ENCODE measurements around the gene CENPQ.

CENPQ gene

DNA sequence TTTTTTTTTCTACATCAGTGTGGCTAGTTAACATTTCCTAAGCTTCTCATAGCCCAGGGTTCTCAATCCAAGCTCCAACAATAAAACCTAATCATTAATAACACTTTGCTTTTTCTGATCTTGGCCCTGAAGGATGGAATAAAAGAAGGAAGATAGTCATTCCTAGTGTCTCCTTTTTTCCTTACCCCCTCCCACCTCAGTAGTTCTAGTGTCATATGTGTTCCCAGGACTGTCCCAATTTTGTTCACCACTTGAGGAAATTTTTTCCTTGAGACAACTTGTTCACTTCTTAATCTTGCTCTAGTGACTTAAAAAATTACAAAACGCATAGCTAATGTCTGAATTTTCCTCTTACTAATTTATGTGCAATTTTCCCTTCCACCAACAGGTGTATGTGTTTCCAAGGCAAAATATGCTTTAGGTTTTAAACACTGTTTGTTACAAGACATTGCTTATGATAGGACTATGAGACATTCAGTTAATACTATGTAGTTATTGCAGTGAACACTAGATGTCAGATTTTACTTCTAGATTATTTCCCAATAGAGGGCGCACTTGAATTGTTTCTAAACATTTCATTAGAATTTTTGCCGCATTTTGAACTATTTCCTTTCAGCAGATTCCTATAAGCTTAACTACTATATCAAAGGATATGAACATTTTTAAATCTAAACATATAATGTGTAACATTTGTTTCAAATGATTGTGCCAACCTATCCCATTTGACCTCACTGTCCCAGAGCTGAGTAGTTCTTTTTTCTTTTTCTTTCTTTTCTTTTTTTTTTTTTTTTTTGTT is 68.8 kb downstream of the CENPQ start:
- no peak overlapping the region for H3K27ac ChIP-seq (ENCODE audit: low read depth, low read length)
- peak overlapping the region in 1 of 5 donors; percentile 47 for H3K9ac ChIP-seq (ENCODE audit: low read length in 5 of 5)
- H3K27me3 ChIP-seq (ENCODE audit: control insufficient read depth in 5 of 5, insufficient read depth in 4 of 5, low read length in 5 of 5): no peaks in the 10 kb centered on the region
- peaks cover 0 to 6% (median 1%) of the 10 kb centered on the region in 5 donors for H3K4me1 ChIP-seq (ENCODE audit: control insufficient read depth in 5 of 5, insufficient read depth in 5 of 5, low read length in 5 of 5)
- no peaks in the 10 kb centered on the region for H3K9me3 ChIP-seq (ENCODE audit: control insufficient read depth in 5 of 5, low read length in 5 of 5)
- H3K4me3 ChIP-seq (ENCODE audit: low read depth in 1 of 5, low read length in 5 of 5): peak overlapping the region in 4 of 5 donors; percentile 35 to 54 (median 43)
- no peaks in the 10 kb centered on the region for H3K36me3 ChIP-seq (ENCODE audit: control insufficient read depth in 5 of 5, insufficient read depth in 5 of 5, low read length in 5 of 5)

DNA sequence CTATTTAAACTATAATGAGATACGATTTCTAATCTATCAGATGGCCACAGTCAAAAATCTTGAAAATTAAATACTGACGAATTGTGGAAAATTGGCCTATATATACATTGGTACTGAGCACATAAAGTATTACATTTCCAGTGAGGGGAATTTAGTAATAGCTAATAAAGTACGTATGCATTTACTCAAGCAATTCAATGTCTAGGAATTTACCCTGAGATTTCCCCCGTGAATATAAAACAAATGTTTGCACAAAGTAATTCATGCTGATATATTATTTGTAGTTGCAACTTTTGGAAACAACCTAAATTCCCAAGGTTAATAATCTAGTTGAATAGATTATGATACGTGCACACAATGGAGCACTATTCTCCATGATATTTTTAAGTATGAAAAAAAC is 72.6 kb downstream of the CENPQ start:
- Histone ChIP-seq H3K9me3 (ENCODE audit: control insufficient read depth in 5 of 5, low read length in 5 of 5) (peaks cover 0 to 2% (median 0%) of the 10 kb centered on the region in 5 donors), H3K27me3 (ENCODE audit: control insufficient read depth in 5 of 5, insufficient read depth in 4 of 5, low read length in 5 of 5) (no peaks in the 10 kb centered on the region), H3K9ac (ENCODE audit: low read length in 5 of 5) (no peak overlapping the region), H3K4me1 (ENCODE audit: control insufficient read depth in 5 of 5, insufficient read depth in 5 of 5, low read length in 5 of 5) (peaks cover 0 to 3% (median 0%) of the 10 kb centered on the region in 5 donors), H3K4me3 (ENCODE audit: low read depth in 1 of 5, low read length in 5 of 5) (no peak overlapping the region), H3K36me3 (ENCODE audit: control insufficient read depth in 5 of 5, insufficient read depth in 5 of 5, low read length in 5 of 5) (no peaks in the 10 kb centered on the region), H3K27ac (ENCODE audit: low read depth, low read length) (no peak overlapping the region)

DNA sequence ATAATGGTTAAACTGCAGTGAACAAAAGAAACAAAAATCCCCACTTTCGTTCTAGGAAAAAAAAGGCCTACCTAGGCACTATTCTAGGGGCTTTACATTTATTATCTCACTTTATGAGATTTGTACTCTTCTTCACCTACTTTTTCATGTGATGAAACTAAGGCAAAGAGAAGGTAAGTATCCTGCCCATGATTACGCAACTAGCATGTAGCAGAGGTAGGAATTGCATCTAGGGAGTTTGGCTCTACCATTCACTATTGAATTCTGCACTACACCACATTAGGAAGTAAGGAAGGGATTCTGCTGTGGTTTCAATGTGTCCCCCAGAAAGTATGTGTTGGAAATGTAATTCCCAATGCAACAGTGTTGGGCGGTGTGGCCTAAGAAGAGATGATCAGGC is 75.9 kb downstream of the CENPQ start:
- peaks cover 0 to 2% (median 0%) of the 10 kb centered on the region in 5 donors for H3K4me1 ChIP-seq (ENCODE audit: control insufficient read depth in 5 of 5, insufficient read depth in 5 of 5, low read length in 5 of 5)
- H3K9ac ChIP-seq (ENCODE audit: low read length in 5 of 5): no peak overlapping the region
- H3K27ac ChIP-seq (ENCODE audit: low read depth, low read length): no peak overlapping the region
- no peaks in the 10 kb centered on the region for H3K36me3 ChIP-seq (ENCODE audit: control insufficient read depth in 5 of 5, insufficient read depth in 5 of 5, low read length in 5 of 5)
- H3K27me3 ChIP-seq (ENCODE audit: control insufficient read depth in 5 of 5, insufficient read depth in 4 of 5, low read length in 5 of 5): no peaks in the 10 kb centered on the region
- peaks cover 0 to 2% (median 0%) of the 10 kb centered on the region in 5 donors for H3K9me3 ChIP-seq (ENCODE audit: control insufficient read depth in 5 of 5, low read length in 5 of 5)
- no peak overlapping the region for H3K4me3 ChIP-seq (ENCODE audit: low read depth in 1 of 5, low read length in 5 of 5)

DNA sequence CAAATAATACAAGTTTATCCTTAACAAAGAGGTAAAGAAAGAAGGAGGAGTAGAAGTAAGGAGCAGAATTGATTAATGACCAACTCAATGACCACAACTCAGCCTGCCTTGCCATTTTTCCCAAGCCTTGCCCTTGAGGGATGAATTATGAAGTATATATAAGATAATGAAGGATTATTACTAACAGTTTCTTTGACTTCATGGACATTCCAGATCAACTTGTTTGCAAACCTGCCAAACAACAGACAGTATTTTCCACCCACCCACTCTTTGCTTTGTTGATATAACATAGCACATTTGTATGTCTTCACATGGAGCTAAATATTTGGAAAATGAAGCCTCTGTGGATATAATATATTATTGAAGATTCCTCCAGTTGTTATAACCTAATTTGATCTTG is 77.4 kb downstream of the CENPQ start:
- Histone ChIP-seq H3K27me3 (ENCODE audit: control insufficient read depth in 5 of 5, insufficient read depth in 4 of 5, low read length in 5 of 5) (no peaks in the 10 kb centered on the region), H3K9me3 (ENCODE audit: control insufficient read depth in 5 of 5, low read length in 5 of 5) (peaks cover 0 to 2% (median 0%) of the 10 kb centered on the region in 5 donors)

GRCh38 chr6:49541210-49541724 is 78.1 kb downstream of the CENPQ start:
- Histone ChIP-seq H3K27me3 (ENCODE audit: control insufficient read depth in 5 of 5, insufficient read depth in 4 of 5, low read length in 5 of 5) (no peaks in the 10 kb centered on the region), H3K4me1 (ENCODE audit: control insufficient read depth in 5 of 5, insufficient read depth in 5 of 5, low read length in 5 of 5) (peaks cover 0 to 2% (median 0%) of the 10 kb centered on the region in 5 donors), H3K9me3 (ENCODE audit: control insufficient read depth in 5 of 5, low read length in 5 of 5) (peaks cover 0 to 2% (median 0%) of the 10 kb centered on the region in 5 donors), H3K36me3 (ENCODE audit: control insufficient read depth in 5 of 5, insufficient read depth in 5 of 5, low read length in 5 of 5) (no peaks in the 10 kb centered on the region), H3K4me3 (ENCODE audit: low read depth in 1 of 5, low read length in 5 of 5) (no peak overlapping the region), H3K27ac (ENCODE audit: low read depth, low read length) (no peak overlapping the region), H3K9ac (ENCODE audit: low read length in 5 of 5) (no peak overlapping the region)

More for the DNA sequence above, 77.4 kb downstream of the CENPQ start:
- Histone ChIP-seq H3K4me1 (ENCODE audit: control insufficient read depth in 5 of 5, insufficient read depth in 5 of 5, low read length in 5 of 5) (peaks cover 0 to 2% (median 0%) of the 10 kb centered on the region in 5 donors), H3K9ac (ENCODE audit: low read length in 5 of 5) (no peak overlapping the region), H3K4me3 (ENCODE audit: low read depth in 1 of 5, low read length in 5 of 5) (no peak overlapping the region), H3K27ac (ENCODE audit: low read depth, low read length) (no peak overlapping the region), H3K36me3 (ENCODE audit: control insufficient read depth in 5 of 5, insufficient read depth in 5 of 5, low read length in 5 of 5) (no peaks in the 10 kb centered on the region)

GRCh38 chr6:49541936-49542335 is 78.8 kb downstream of the CENPQ start:
- Histone ChIP-seq H3K27ac (ENCODE audit: low read depth, low read length) (no peak overlapping the region), H3K4me1 (ENCODE audit: control insufficient read depth in 5 of 5, insufficient read depth in 5 of 5, low read length in 5 of 5) (peaks cover 0 to 2% (median 0%) of the 10 kb centered on the region in 5 donors), H3K9me3 (ENCODE audit: control insufficient read depth in 5 of 5, low read length in 5 of 5) (peaks cover 0 to 2% (median 0%) of the 10 kb centered on the region in 5 donors), H3K4me3 (ENCODE audit: low read depth in 1 of 5, low read length in 5 of 5) (no peak overlapping the region), H3K9ac (ENCODE audit: low read length in 5 of 5) (no peak overlapping the region), H3K27me3 (ENCODE audit: control insufficient read depth in 5 of 5, insufficient read depth in 4 of 5, low read length in 5 of 5) (no peaks in the 10 kb centered on the region), H3K36me3 (ENCODE audit: control insufficient read depth in 5 of 5, insufficient read depth in 5 of 5, low read length in 5 of 5) (no peaks in the 10 kb centered on the region)

Data from subcutaneous abdominal adipose tissue (tissue), 5 donors.